SW 1271 (cell line): ENCODE measurements around the gene STOML1.
"Not testable (repeated sequence)": the region's sequence is repeated elsewhere in the genome, so short reads cannot be mapped to it uniquely, and the experiment has no call there.

Experiments
- DNase-seq, 2 experiments: peaks; one replicate each; lab custom pipeline; 2025; lab: John Stamatoyannopoulos, UW

The STOML1 gene

GRCh38 chr15:73960472-73961070, 31.5 kb downstream of the STOML1 start:
- DNase-seq, result not testable (repeated sequence)

- DNase-seq, result no peak
Observed at GRCh38 chr15:73959801-73960200, 32.3 kb downstream of the STOML1 start.

- peak; percentile 80 to 96 for DNase-seq
Observed at GRCh38 chr15:73959012-73959581, 33.0 kb downstream of the STOML1 start.

- DNase-seq, result no peak
Observed at GRCh38 chr15:73957785-73958184, 34.3 kb downstream of the STOML1 start.

- DNase-seq, result peak; percentile 49 to 76
Observed at GRCh38 chr15:73957276-73957675, 34.8 kb downstream of the STOML1 start.

- peak; percentile 99 to 100 for DNase-seq
Observed at GRCh38 chr15:73956743-73957135, 35.4 kb downstream of the STOML1 start.

- DNase-seq, result no peak
Observed at GRCh38 chr15:73955861-73956742, 36.0 kb downstream of the STOML1 start.

- no peak for DNase-seq
Observed at GRCh38 chr15:73955326-73955725, 36.8 kb downstream of the STOML1 start.

GRCh38 chr15:73954188-73955145, 37.6 kb downstream of the STOML1 start:
- no peak for DNase-seq

GRCh38 chr15:73952913-73953750, 39.0 kb downstream of the STOML1 start:
- no peak for DNase-seq

- no peak for DNase-seq
Observed at GRCh38 chr15:73952171-73952912, 39.8 kb downstream of the STOML1 start.

GRCh38 chr15:73951601-73952000, 40.5 kb downstream of the STOML1 start:
- DNase-seq, result no peak

GRCh38 chr15:73950831-73951561, 41.1 kb downstream of the STOML1 start:
- peak; percentile 90 to 93 for DNase-seq

- DNase-seq, result no peak
Observed at GRCh38 chr15:73950479-73950830, 41.6 kb downstream of the STOML1 start.

GRCh38 chr15:73949496-73949895, 42.6 kb downstream of the STOML1 start:
- DNase-seq, result no peak

- no peak for DNase-seq
Observed at GRCh38 chr15:73948982-73949381, 43.1 kb downstream of the STOML1 start.

GRCh38 chr15:73948396-73948795, 43.7 kb downstream of the STOML1 start:
- no peak for DNase-seq

GRCh38 chr15:73947651-73948050, 44.4 kb downstream of the STOML1 start:
- DNase-seq, result no peak

GRCh38 chr15:73946795-73947370, 45.2 kb downstream of the STOML1 start:
- no peak for DNase-seq
